Esophagus muscularis mucosa (tissue), 4 donors: Measurements from ENCODE around the gene MAPK8. TPM values are rescaled to one million over a fixed set of nuclear protein-coding genes. Genes with fewer than 3 reads are reported as not detected.

Experiments used
- DNase-seq: peaks from one replicate; pipeline ENCODE4 v3.0.0-alpha.2; 2017; ENCODE audit errors: extremely low spot score
- H3K27ac ChIP-seq, 4 donors: fragments of 200-600 bp; sonication (generic); replicated peaks in 1 of 4; 1 replicate in 3 of 4; 2 replicates in 1 of 4; pipeline ENCODE4 v1.5.1; 2016 to 2019; ENCODE audit warnings: mild to moderate bottlenecking in 1 of 4
- H3K27me3 ChIP-seq, 4 donors: fragments of 200-600 bp; sonication (generic); one replicate each; pipeline versions ENCODE4 v1.5.1 to v1.6.0; 2016 to 2019
- H3K36me3 ChIP-seq, 4 donors: fragments of 200-600 bp; sonication (generic); one replicate each; pipeline ENCODE4 v1.5.1; 2016 to 2019
- H3K4me1 ChIP-seq, 4 donors: fragments of 200-600 bp; sonication (generic); one replicate each; pipeline ENCODE4 v1.5.1; 2016 to 2019
- H3K4me3 ChIP-seq, 4 donors: fragments of 200-600 bp; sonication (generic); 1 replicate in 2 of 4; 2 replicates in 2 of 4; pipeline ENCODE4 v1.5.1; 2016 to 2019; ENCODE audit warnings: mild to moderate bottlenecking in 4 of 4, moderate library complexity in 1 of 4
- H3K9me3 ChIP-seq, 4 donors: fragments of 200-600 bp; sonication (generic); 1 replicate in 3 of 4; 2 replicates in 1 of 4; pipeline ENCODE4 v1.5.1; 2016 to 2019
- EP300 ChIP-seq: sonication (generic); formaldehyde crosslinking; IDR thresholded peaks from one replicate; pipeline ENCODE4 v1.6.1; 2017; ENCODE audit warnings: antibody characterized with exemption
- POLR2A ChIP-seq: fragments of 450-650 bp; IDR thresholded peaks from one replicate; pipeline ENCODE4 v1.6.1; 2017; ENCODE audit warnings: antibody characterized with exemption, moderate library complexity, mild to moderate bottlenecking, low read depth
- POLR2AphosphoS5 ChIP-seq, 2 donors: sonication (generic); formaldehyde crosslinking; IDR thresholded peaks; one replicate each; pipeline ENCODE4 v1.6.1; 2017; ENCODE audit warnings: antibody characterized with exemption in 2 of 2
- WGBS: methylation state at CpG from one replicate; pipeline ENCODE4 v1.1.5; 2018; 5-methylcytosine and 5-hydroxymethylcytosine counted together
- intact Hi-C: fragments of 100-400 bp; cut with DNase I; formaldehyde crosslinking; loops from one replicate; pipeline ENCODE4 v1.15.1; 2023
- total RNA-seq, 4 donors: library from RNA; depleted of rRNA; stranded (reverse); fragments of >200 nt; gene quantifications; one replicate each; pipeline versions ENCODE4 v1.1.0 to v1.2.1, GENCODE V29; 2016
- TF ChIP-seq, protein P1 (sequence below), 3 experiments: fragments of 200-600 bp in 2 of 3; fragments of 450-650 bp in 1 of 3; sonication (generic) in 2 of 3; IDR thresholded peaks; one replicate each; pipeline ENCODE4 v1.5.1; 2017 to 2019; ENCODE audit warnings: antibody characterized with exemption in 3 of 3, mild to moderate bottlenecking in 2 of 3, moderate library complexity in 1 of 3

Gene MAPK8
- total RNA-seq, 4 donors from 2014 or later: 26.8 to 50.0 (median 33.1) TPM

DNA sequence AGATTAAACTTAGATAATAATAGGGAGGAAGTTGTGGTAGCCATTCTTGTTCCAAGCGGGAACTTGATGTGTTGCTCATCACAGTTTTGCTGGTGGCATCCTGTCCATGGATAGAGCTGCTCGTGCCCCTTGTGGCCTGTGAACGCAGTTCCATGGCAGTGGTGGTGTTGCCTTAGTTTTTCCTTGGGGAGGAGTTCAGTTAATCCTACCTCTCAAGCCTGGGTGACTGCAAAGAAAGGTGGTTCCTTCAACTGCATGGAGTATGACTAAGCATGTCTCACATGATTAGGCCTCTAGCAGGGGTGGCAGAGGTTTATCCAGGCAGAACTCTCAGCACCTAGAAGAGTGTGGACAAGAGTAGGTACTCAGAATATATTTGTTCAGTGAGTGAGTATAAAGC, 99.7 kb downstream of the MAPK8 start:
- Histone ChIP-seq H3K27ac (no peak overlapping the region), H3K27me3 (no peaks in the 10 kb centered on the region), H3K36me3 (peaks cover 0 to 31% (median 9%) of the 10 kb centered on the region in 4 donors), H3K4me3 (no peak overlapping the region), H3K4me1 (no peaks in the 10 kb centered on the region), H3K9me3 (peaks cover 0 to under 1% (median 0%) of the 10 kb centered on the region in 4 donors)
- no peak for TF ChIP-seq POLR2A
- no peak for TF ChIP-seq POLR2AphosphoS5 (IDR thresholded peaks at IDR 0.05)
- no peak for TF ChIP-seq EP300
- TF ChIP-seq, protein P1, sequence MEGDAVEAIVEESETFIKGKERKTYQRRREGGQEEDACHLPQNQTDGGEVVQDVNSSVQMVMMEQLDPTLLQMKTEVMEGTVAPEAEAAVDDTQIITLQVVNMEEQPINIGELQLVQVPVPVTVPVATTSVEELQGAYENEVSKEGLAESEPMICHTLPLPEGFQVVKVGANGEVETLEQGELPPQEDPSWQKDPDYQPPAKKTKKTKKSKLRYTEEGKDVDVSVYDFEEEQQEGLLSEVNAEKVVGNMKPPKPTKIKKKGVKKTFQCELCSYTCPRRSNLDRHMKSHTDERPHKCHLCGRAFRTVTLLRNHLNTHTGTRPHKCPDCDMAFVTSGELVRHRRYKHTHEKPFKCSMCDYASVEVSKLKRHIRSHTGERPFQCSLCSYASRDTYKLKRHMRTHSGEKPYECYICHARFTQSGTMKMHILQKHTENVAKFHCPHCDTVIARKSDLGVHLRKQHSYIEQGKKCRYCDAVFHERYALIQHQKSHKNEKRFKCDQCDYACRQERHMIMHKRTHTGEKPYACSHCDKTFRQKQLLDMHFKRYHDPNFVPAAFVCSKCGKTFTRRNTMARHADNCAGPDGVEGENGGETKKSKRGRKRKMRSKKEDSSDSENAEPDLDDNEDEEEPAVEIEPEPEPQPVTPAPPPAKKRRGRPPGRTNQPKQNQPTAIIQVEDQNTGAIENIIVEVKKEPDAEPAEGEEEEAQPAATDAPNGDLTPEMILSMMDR (IDR thresholded peaks at IDR 0.05): no peak
- 49% methylated on average over 3 of the region's 3 CpGs for WGBS
- no peak for DNase-seq
- intact Hi-C loops: no loop called here

DNA sequence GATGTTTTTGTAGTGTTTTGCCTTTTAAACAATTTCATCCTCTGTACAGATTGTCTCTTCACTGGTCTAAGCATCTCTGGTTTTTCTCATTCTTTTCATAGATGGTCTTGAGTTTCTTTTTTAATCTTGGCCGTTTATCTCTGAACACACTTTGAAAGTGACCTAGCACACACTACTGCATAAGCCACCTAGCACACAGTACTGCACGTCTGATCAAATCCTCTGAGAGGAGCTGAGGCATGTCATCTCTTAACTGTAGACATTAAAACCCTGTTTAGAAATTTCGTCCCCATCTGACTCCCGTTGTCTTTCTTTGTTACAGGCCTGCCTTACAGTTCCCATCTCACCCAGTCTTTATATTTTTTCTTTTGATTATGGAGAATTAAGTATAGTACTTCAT, 100.2 kb downstream of the MAPK8 start:
- intact Hi-C loops: no loop called here
- no peak for TF ChIP-seq EP300
- no peak for TF ChIP-seq POLR2A
- TF ChIP-seq POLR2AphosphoS5 (IDR thresholded peaks at IDR 0.05): no peak
- TF ChIP-seq, protein P1 (IDR thresholded peaks at IDR 0.05): no peak

DNA sequence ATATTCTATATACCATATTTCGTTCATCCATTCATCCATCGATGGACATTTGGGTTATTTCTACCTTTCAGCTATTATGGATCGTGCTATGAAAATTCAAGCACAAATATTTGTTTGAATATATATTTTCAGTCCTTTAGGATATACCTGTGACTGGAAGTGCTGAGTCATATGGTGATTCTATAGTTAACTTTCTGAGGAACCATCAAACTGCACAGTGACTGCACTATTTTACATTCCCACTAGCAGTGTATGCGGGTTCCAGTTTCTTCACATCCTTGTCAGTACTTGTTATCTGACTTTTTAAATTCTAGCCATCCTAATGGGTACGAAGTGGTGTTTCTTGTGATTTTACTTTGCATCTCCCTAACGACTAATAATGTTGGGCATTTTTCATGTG, 104.0 kb downstream of the MAPK8 start:
- Histone ChIP-seq H3K27me3 (no peaks in the 10 kb centered on the region), H3K4me3 (no peak overlapping the region), H3K9me3 (peaks cover 0 to 19% (median 14%) of the 10 kb centered on the region in 4 donors), H3K4me1 (no peaks in the 10 kb centered on the region), H3K36me3 (peaks cover 0 to 51% (median 25%) of the 10 kb centered on the region in 4 donors), H3K27ac (no peak overlapping the region)
- intact Hi-C loops: no loop called here
- no peak for TF ChIP-seq EP300
- no peak for TF ChIP-seq POLR2AphosphoS5 (IDR thresholded peaks at IDR 0.05)
- WGBS: 98% methylated on average over 6 of the region's 6 CpGs
- no peak for DNase-seq

More for the DNA sequence above, 100.2 kb downstream of the MAPK8 start:
- Histone ChIP-seq H3K9me3 (peaks cover 0 to 5% (median 2%) of the 10 kb centered on the region in 4 donors), H3K27me3 (no peaks in the 10 kb centered on the region), H3K27ac (no peak overlapping the region), H3K4me1 (no peaks in the 10 kb centered on the region), H3K36me3 (peaks cover 0 to 36% (median 11%) of the 10 kb centered on the region in 4 donors), H3K4me3 (no peak overlapping the region)
- no peak for DNase-seq
- 84% methylated on average over 4 of the region's 4 CpGs for whole genome bisulfite sequencing

GRCh38 chr10:48411510-48411909, 105.0 kb downstream of the MAPK8 start:
- Histone ChIP-seq H3K27me3 (no peaks in the 10 kb centered on the region), H3K36me3 (peaks cover 0 to 47% (median 25%) of the 10 kb centered on the region in 4 donors), H3K4me3 (no peak overlapping the region), H3K27ac (no peak overlapping the region), H3K4me1 (no peaks in the 10 kb centered on the region), H3K9me3 (peaks cover 0 to 19% (median 14%) of the 10 kb centered on the region in 4 donors)
- TF ChIP-seq POLR2AphosphoS5 (IDR thresholded peaks at IDR 0.05) (no peak), EP300 (no peak), POLR2A (no peak)
- TF ChIP-seq, protein P1 (IDR thresholded peaks at IDR 0.05): no peak
- intact Hi-C loops: no loop called here
- 100% methylated on average over 2 of the region's 2 CpGs for WGBS
- no peak for DNase-seq

GRCh38 chr10:48412081-48412480, 105.6 kb downstream of the MAPK8 start:
- Histone ChIP-seq H3K27ac (no peak overlapping the region), H3K27me3 (no peaks in the 10 kb centered on the region), H3K4me3 (no peak overlapping the region), H3K4me1 (no peaks in the 10 kb centered on the region), H3K9me3 (peaks cover 0 to 19% (median 14%) of the 10 kb centered on the region in 4 donors), H3K36me3 (peaks cover 0 to 47% (median 25%) of the 10 kb centered on the region in 4 donors)
- no peak for DNase-seq
- intact Hi-C loops: no loop called here
- WGBS: 97% methylated on average over 3 of the region's 3 CpGs
- TF ChIP-seq, protein P1 (IDR thresholded peaks at IDR 0.05): no peak
- TF ChIP-seq POLR2AphosphoS5 (IDR thresholded peaks at IDR 0.05): no peak
- TF ChIP-seq POLR2A: no peak
- TF ChIP-seq EP300: no peak
